HPDE6-E6E7 (cell line): Measurements from ENCODE around the gene CUX1.

Source experiments
- DNase-seq: peaks from one replicate; pipeline ENCODE4 v3.0.0; 2011; ENCODE audit warnings: missing footprints; ENCODE audit errors: extremely low spot score

CUX1 gene

DNA sequence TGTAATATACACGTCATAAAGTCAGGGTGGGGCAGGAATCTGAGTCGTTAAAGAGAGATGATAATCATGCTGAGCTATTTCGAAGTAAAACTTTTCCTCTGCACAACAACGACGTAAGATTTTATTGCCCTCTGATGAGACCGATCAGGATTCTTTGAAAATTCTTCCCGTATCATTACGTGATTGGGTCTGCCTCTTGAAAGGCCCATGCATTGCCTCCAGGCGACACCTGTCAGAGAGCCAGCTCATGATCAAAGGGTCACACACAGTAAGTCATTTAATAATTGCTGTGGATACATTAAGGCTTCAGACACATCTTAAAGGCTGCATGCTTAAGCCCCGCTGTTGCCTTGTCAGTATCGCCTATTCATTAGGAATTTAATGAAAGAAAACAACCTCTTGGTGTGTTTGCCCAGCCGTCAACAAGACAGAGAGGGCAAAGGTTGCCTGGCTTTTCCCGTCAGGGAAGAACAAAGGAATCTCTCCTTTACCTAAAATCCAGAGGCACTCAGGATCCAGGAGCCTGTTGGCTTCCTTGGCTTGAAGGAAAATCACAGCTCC lies 280.3 kb downstream of the CUX1 start:
- DNase-seq, result no peak

- DNase-seq, result no peak
Measured at GRCh38 chr7:102098986-102099385, 281.6 kb downstream of the CUX1 start.

DNA sequence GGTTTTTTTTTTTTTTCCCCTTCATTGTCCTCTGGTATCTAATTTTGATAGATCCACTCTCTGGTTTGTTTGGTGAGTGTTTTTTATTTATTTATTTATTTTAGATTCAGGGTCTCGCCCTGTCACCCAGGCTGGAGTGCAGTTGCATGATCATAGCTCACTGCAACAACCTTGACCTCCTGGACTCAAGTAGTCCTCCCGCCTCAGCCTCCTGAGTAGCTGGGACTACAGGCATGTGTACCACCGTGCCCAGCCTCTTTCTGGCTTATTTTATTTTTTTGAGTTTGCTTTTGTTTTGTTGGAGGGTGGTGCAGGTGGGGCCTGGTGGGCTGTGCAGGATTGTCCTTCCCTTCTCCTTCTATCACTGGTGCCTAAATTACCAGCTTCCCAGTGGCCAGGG lies 282.0 kb downstream of the CUX1 start:
- no peak for DNase-seq

DNA sequence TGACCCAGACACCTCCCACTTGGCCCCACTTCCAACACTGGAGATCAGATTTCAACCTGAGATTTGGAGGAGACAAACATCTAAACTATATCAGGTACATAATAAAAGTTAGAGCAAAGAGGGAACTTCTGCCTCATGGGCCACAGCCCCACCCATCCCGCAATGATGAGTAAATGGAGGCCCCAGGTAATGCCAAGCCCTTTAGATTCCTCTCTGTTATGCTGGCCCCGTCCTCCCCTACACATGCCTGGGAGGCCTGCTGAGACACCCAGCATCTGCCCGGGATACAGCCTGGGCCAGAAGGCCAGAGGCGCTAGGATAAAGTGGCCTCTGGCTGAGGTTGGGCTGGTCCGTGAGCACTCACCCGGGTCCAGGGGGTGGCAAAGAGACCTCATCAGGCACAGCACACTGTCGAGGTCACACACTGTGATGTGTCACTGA lies 283.7 kb downstream of the CUX1 start:
- peak; percentile 77 for DNase-seq

GRCh38 chr7:102101926-102102325 lies 284.5 kb downstream of the CUX1 start:
- DNase-seq, result no peak

- DNase-seq, result no peak
Measured at GRCh38 chr7:102103027-102103372, 285.6 kb downstream of the CUX1 start.

DNA sequence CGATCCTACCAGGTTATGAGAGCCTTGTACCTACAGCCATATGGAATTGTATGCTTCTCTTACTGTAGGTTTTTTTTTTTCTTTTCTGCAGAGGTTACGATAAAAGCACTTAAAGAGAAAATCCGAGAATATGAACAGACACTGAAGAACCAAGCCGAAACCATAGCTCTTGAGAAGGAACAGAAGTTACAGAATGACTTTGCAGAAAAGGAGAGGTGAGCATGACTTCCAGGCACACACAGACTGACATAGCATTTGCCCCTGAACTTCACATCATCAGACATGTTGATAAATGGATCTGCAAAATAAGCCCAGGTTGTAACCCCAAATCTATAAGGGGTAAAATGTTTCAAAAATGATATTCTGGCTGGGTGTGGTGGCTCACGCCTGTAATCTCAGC lies 286.8 kb downstream of the CUX1 start:
- DNase-seq, result no peak

DNA sequence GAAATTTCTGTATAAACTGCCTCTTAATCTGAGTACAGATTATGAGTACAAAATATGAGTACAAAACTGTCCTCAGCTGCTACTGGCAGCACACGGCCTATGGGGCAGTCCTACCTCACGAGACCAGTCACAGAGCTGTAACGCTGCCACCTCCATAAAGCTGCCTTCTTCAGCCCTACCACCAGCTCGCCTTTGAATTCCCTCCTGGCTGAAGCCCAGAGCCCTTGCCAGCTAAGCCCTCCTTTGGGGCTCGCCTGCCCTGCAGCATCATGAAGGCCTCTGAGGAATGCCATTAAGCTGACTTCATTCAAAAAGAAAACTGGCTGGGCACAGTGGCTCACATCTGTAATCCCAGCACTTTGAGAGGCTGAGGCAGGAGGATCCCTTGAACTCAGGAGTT lies 289.2 kb downstream of the CUX1 start:
- no peak for DNase-seq

DNA sequence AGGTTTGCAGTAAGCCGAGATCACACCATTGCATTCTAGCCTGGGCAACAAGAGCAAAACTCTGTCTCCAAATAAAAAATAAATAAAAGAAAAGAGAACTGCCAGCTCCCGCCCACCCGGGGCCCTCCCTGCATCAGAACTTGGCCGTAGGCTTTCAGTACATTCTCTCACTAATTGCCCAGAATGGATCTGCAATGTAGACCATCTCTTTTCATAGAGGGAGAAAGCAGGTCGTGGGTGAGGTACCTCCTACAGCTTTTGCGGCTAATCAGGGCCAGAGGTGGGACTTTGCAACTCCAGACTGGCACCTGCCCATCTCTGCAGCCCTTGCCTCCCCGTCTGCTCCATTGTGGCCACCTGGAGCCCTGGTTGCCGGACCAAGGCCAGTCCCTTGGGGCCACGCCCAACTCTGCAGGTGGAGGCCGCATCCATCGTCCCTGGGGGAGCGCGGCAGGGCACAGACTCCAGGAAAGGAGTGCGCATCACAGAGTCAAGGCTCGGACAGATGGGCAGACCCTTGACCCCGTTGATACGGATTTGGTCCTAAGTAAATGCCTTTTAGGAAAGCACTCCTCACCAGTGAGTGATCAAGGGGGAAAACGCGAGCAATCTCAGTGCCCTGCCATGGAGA lies 290.2 kb downstream of the CUX1 start:
- no peak for DNase-seq

DNA sequence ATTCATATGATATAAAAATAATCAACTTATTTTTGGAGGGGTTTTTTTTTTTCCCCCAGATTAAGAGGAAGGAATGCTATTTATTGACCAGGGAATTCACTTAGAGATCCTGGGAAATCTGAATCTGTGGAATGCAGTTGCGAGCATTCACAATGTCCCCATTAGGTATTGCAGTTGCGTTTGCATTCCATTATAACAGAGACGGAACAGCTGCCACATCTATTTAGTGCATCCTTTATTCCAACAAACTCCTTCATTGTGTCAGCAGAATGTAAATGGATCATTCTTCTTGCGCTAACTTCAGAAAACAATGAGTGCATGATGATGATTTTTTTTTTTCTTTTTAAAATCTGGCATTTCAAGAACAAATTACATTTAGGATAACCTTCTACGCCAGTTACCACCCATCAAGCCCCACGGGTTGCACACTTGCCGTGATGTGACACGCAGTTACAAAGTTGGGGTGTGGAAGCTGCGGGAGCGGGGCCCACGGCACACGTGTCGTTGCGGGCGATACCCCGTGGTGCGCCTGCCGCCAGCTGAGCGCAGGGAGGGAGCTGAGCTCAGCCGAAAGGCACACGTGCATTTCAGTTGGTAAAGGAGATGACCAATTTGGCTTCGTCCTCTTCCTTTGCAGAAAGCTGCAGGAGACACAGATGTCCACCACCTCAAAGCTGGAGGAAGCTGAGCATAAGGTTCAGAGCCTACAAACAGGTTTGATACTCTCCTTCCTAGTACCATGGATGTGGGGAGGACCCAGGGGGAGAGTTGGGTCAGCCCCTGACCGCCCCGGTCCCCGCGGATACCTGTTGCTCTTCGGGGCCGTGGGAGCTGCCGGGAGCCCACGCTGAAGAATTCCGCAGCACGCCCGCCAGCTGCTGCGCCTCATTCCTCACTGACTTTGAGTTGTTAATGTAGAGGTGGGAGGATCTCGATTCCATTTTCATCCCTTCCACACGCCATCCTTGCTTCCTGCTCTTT lies 293.9 kb downstream of the CUX1 start:
- DNase-seq, result no peak

- DNase-seq, result no peak
Measured at GRCh38 chr7:102115181-102115580, 297.8 kb downstream of the CUX1 start.

- no peak for DNase-seq
Measured at GRCh38 chr7:102115931-102116330, 298.5 kb downstream of the CUX1 start.

DNA sequence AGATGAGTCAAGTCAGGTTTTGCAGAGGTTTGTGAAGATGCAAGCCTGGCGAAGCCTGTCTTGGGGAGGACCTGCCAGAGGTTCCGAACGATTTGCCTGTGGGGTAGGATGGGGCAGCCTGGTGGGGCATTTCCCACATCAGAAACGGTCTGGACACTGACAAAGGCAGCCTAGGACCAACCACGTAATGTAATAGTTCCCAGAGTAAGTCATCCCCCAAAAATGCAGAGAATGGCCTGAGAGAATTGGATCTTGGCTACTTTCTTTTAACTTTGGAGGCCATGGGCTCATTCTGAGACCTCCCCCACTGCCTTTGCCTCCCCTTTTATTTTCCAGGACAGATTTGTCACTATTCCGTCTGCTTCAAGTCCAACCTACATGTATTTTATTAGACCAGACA lies 300.3 kb downstream of the CUX1 start:
- no peak for DNase-seq

- DNase-seq, result no peak
Measured at GRCh38 chr7:102119213-102119651, 301.8 kb downstream of the CUX1 start.

GRCh38 chr7:102119925-102120324 lies 302.5 kb downstream of the CUX1 start:
- DNase-seq, result no peak

GRCh38 chr7:102120666-102121195 lies 303.3 kb downstream of the CUX1 start:
- no peak for DNase-seq

- DNase-seq, result no peak
Measured at GRCh38 chr7:102122026-102122425, 304.6 kb downstream of the CUX1 start.

DNA sequence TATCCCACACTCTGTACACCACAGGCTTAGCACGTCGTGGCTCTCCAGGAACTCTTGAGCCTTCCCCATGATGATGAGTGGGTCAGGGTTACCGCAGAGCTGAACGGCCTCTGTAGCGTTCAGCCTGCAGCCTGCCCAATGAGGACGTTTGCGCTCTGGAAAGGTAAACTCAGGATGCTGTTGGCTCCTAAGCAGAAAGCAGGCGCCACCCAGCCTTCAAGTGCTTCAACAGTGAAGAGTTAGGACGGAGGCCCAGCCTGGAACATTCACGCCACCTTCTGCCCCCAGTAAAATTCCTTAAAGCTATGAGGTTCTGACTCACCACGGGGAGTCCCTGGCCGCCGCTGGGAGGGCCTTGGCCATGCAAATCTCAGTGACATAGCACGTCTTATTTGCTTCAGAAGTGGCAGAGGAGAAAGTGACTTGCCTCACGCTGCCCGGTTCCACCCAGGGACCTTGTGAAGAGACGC lies 307.7 kb downstream of the CUX1 start:
- DNase-seq, result no peak

- no peak for DNase-seq
Measured at GRCh38 chr7:102128303-102128702, 310.9 kb downstream of the CUX1 start.

- no peak for DNase-seq
Measured at GRCh38 chr7:102129636-102130370, 312.4 kb downstream of the CUX1 start.

GRCh38 chr7:102132209-102132752 lies 314.9 kb downstream of the CUX1 start:
- DNase-seq, result no peak
